Caco-2 (cell line): ENCODE results near the gene XXYLT1. TPM values are rescaled to one million over a fixed set of nuclear protein-coding genes. Genes with fewer than 3 reads are reported as not detected.

Source experiments
- BruUV-seq: library from RNA; stranded (reverse); fragments of 400-500 nt; replicated peaks from 2 replicates; lab custom pipeline; 2021; lab: Mats Ljungman, UMichigan
- CTCF ChIA-PET: fragments of 300-600 bp; sonication (Branson Sonifier 250); formaldehyde crosslinking; loops from one replicate; lab custom pipeline; 2022; ENCODE audit warnings: antibody characterized with exemption; lab: Charles Lee
- POLR2A ChIA-PET: fragments of 300-600 bp; sonication (Branson Sonifier 250); formaldehyde crosslinking; loops from one replicate; lab custom pipeline; 2022; ENCODE audit warnings: antibody characterized with exemption; lab: Charles Lee
- DNase-seq, 2 experiments: peaks; one replicate each; pipeline versions ENCODE4 v3.0.0 to v3.0.0-alpha.2; 2020 to 2022
- H3K27me3 ChIP-seq: replicated peaks from 2 replicates; pipeline ENCODE4 v1.6.0; 2011; ENCODE audit warnings: low read length; ENCODE audit not compliant: control insufficient read depth, insufficient read depth
- H3K36me3 ChIP-seq: 2 replicates; pipeline ENCODE4 v1.5.1; 2011; ENCODE audit warnings: low read length; ENCODE audit not compliant: control insufficient read depth, insufficient read depth
- H3K4me1 ChIP-seq: fragments of 250-450 bp; sonication (Bioruptor Pico); 2 replicates; pipeline ENCODE4 v1.5.1; 2020; ENCODE audit warnings: mild to moderate bottlenecking
- H3K4me3 ChIP-seq: 2 replicates; pipeline ENCODE4 v1.5.1; 2011; ENCODE audit warnings: low read depth, mild to moderate bottlenecking, control low read depth, low read length
- H3K9me3 ChIP-seq: fragments of 250-450 bp; sonication (Bioruptor Pico); 2 replicates; pipeline ENCODE4 v1.5.1; 2020; ENCODE audit warnings: mild to moderate bottlenecking, moderate library complexity
- H3K27ac Mint-ChIP-seq: one replicate; pipeline ENCODE4 v1.8.0; 2022; ENCODE audit warnings: mixed read lengths; ENCODE audit not compliant: unreplicated experiment
- H3K27me3 Mint-ChIP-seq: one replicate; pipeline ENCODE4 v1.8.0; 2022; ENCODE audit warnings: mixed read lengths; ENCODE audit not compliant: insufficient read depth, unreplicated experiment
- H3K36me3 Mint-ChIP-seq: one replicate; pipeline ENCODE4 v1.8.0; 2022; ENCODE audit warnings: mild to moderate bottlenecking, mixed read lengths; ENCODE audit not compliant: insufficient read depth, unreplicated experiment
- H3K4me1 Mint-ChIP-seq: one replicate; pipeline ENCODE4 v1.8.0; 2022; ENCODE audit warnings: low read depth, mixed read lengths; ENCODE audit not compliant: unreplicated experiment
- H3K4me3 Mint-ChIP-seq: one replicate; pipeline ENCODE4 v1.8.0; 2022; ENCODE audit warnings: mild to moderate bottlenecking, moderate library complexity, mixed read lengths; ENCODE audit not compliant: unreplicated experiment
- H3K9me3 Mint-ChIP-seq: one replicate; pipeline ENCODE4 v1.8.0; 2022; ENCODE audit warnings: mixed read lengths; ENCODE audit not compliant: unreplicated experiment
- CTCF ChIP-seq, 2 experiments: fragments of 200-600 bp in 1 of 2; IDR thresholded peaks; 1 replicate in 1 of 2; 2 replicates in 1 of 2; pipeline versions ENCODE4 v1.5.1 to v1.8.0; 2011 to 2022; ENCODE audit warnings: antibody characterized with exemption in 1 of 2, control low read depth in 1 of 2, inconsistent platforms in 1 of 2, low read depth in 1 of 2, low read length in 1 of 2, mild to moderate bottlenecking in 1 of 2, moderate library complexity in 1 of 2; ENCODE audit not compliant: insufficient read depth in 1 of 2, severe bottlenecking in 1 of 2, unreplicated experiment in 1 of 2
- intact Hi-C: fragments of 100-400 bp; cut with micrococcal nuclease; formaldehyde crosslinking; loops from one replicate; pipeline ENCODE4 v1.10.0; 2022; ENCODE audit not compliant: unreplicated experiment
- total RNA-seq: library from RNA; stranded (reverse); gene quantifications from 2 replicates; pipeline ENCODE4 v1.2.3, GENCODE V29; 2022

XXYLT1 gene
- total RNA-seq, 1 experiment from 2014 or later: 14.2 TPM

- TF ChIP-seq CTCF (IDR thresholded peaks at IDR 0.05; ENCODE audit: insufficient read depth in 1 of 2, low read depth in 1 of 2, low read length in 1 of 2, severe bottlenecking in 1 of 2, unreplicated experiment in 1 of 2): no peak
- H3K27me3 ChIP-seq: no peaks in the 10 kb centered on the region
- Mint-ChIP-seq H3K27ac (no peak overlapping the region), H3K27me3 (no peaks in the 10 kb centered on the region), H3K4me1 (no peaks in the 10 kb centered on the region), H3K4me3 (no peak overlapping the region), H3K9me3 (no peaks in the 10 kb centered on the region), H3K36me3 (no peaks in the 10 kb centered on the region)
- H3K4me3 ChIP-seq: no peak overlapping the region
- H3K4me1 ChIP-seq: no peaks in the 10 kb centered on the region
- POLR2A ChIA-PET: no interaction called here
- BruUV-seq: no TSS peak
- no peaks in the 10 kb centered on the region for H3K36me3 ChIP-seq
- no peak for DNase-seq
- CTCF ChIA-PET: no interaction called here
- H3K9me3 ChIP-seq: no peaks in the 10 kb centered on the region
- intact Hi-C loops: no loop called here
These were observed 247.4 kb downstream of the XXYLT1 start for GRCh38 chr3:195023576-195023975.

GRCh38 chr3:195021692-195022091, 249.3 kb downstream of the XXYLT1 start:
- Mint-ChIP-seq H3K27ac (no peak overlapping the region), H3K36me3 (no peaks in the 10 kb centered on the region), H3K9me3 (no peaks in the 10 kb centered on the region), H3K4me3 (no peak overlapping the region), H3K4me1 (no peaks in the 10 kb centered on the region), H3K27me3 (no peaks in the 10 kb centered on the region)
- no peaks in the 10 kb centered on the region for H3K27me3 ChIP-seq
- no peaks in the 10 kb centered on the region for H3K9me3 ChIP-seq
- no TSS peak for BruUV-seq
- ChIA-PET CTCF (no interaction called here), POLR2A (no interaction called here)
- peak in 1 of 2 experiments; percentile 32 for TF ChIP-seq CTCF (IDR thresholded peaks at IDR 0.05; ENCODE audit: insufficient read depth in 1 of 2, low read depth in 1 of 2, low read length in 1 of 2, severe bottlenecking in 1 of 2, unreplicated experiment in 1 of 2)
- DNase-seq: peak in 1 of 2 experiments; percentile 37
- H3K4me1 ChIP-seq: no peaks in the 10 kb centered on the region
- no peak overlapping the region for H3K4me3 ChIP-seq
- intact Hi-C loops: no loop called here
- no peaks in the 10 kb centered on the region for H3K36me3 ChIP-seq

GRCh38 chr3:195020921-195021320, 250.0 kb downstream of the XXYLT1 start:
- intact Hi-C loops: no loop called here
- no peak overlapping the region for H3K4me3 Mint-ChIP-seq
- BruUV-seq: no TSS peak
- DNase-seq: no peak
- TF ChIP-seq CTCF (IDR thresholded peaks at IDR 0.05; ENCODE audit: insufficient read depth in 1 of 2, low read depth in 1 of 2, low read length in 1 of 2, severe bottlenecking in 1 of 2, unreplicated experiment in 1 of 2): no peak
- ChIA-PET POLR2A (no interaction called here), CTCF (no interaction called here)
- H3K4me3 ChIP-seq: no peak overlapping the region
- no peaks in the 10 kb centered on the region for H3K36me3 Mint-ChIP-seq
- H3K4me1 Mint-ChIP-seq: no peaks in the 10 kb centered on the region
- H3K27ac Mint-ChIP-seq: no peak overlapping the region
- H3K9me3 Mint-ChIP-seq: no peaks in the 10 kb centered on the region
- H3K4me1 ChIP-seq: no peaks in the 10 kb centered on the region
- no peaks in the 10 kb centered on the region for H3K9me3 ChIP-seq
- H3K36me3 ChIP-seq: no peaks in the 10 kb centered on the region
- H3K27me3 Mint-ChIP-seq: no peaks in the 10 kb centered on the region
- no peaks in the 10 kb centered on the region for H3K27me3 ChIP-seq
